Muscle layer of duodenum (tissue), 2 donors: ENCODE data around the gene RSF1.
"Not testable (repeated sequence)": the region's sequence is repeated elsewhere in the genome, so short reads cannot be mapped to it uniquely, and the experiment has no call there.

Experiments used
- H3K27ac ChIP-seq: one replicate; pipeline ENCODE4 v1.7.0; 2013; ENCODE audit warnings: mild to moderate bottlenecking, low read length
- H3K27me3 ChIP-seq: one replicate; pipeline ENCODE4 v1.7.0; 2013; ENCODE audit warnings: low read depth, mild to moderate bottlenecking, control low read depth, low read length
- H3K36me3 ChIP-seq, 2 donors: one replicate each; pipeline ENCODE4 v1.7.0; 2013; ENCODE audit warnings: low read length in 2 of 2, control low read depth in 1 of 2, mild to moderate bottlenecking in 1 of 2; ENCODE audit not compliant: insufficient read depth in 2 of 2, control insufficient read depth in 1 of 2
- H3K4me1 ChIP-seq, 2 donors: one replicate each; pipeline ENCODE4 v1.7.0; 2013; ENCODE audit warnings: low read length in 2 of 2, mild to moderate bottlenecking in 2 of 2, control low read depth in 1 of 2, moderate library complexity in 1 of 2; ENCODE audit not compliant: insufficient read depth in 2 of 2, control insufficient read depth in 1 of 2
- H3K4me3 ChIP-seq, 2 donors: one replicate each; pipeline ENCODE4 v1.7.0; 2013; ENCODE audit warnings: low read length in 2 of 2, low read depth in 1 of 2, mild to moderate bottlenecking in 1 of 2
- H3K9me3 ChIP-seq, 2 donors: one replicate each; pipeline ENCODE4 v1.7.0; 2013; ENCODE audit warnings: low read length in 2 of 2, control low read depth in 1 of 2, mild to moderate bottlenecking in 1 of 2; ENCODE audit not compliant: control insufficient read depth in 1 of 2
- donor health status: healthy.

Gene RSF1

DNA sequence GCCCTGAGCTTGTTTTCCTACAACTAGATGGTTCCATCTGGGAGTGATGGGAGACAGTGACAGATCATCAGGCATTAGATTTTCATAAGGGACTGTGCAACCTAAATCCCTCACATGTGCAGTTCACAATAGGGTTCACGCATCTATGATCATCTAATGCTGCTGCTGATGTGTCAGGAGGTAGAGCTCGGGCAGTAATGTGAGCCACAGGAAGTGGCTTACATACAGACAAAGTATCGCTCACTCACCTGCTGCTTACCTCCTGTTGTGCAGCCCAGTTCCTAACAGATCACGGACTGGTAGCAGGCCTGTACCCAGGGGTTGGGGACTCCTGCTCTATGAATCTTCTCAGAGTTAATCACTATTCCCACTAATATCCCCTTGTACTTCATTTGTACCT, 12.8 kb upstream of the RSF1 start:
- no peaks in the 10 kb centered on the region for H3K27me3 ChIP-seq
- H3K36me3 ChIP-seq = no peaks in the 10 kb centered on the region
- no peaks in the 10 kb centered on the region for H3K9me3 ChIP-seq
- no peak overlapping the region for H3K27ac ChIP-seq
- no peak overlapping the region for H3K4me3 ChIP-seq
- no peaks in the 10 kb centered on the region for H3K4me1 ChIP-seq

DNA sequence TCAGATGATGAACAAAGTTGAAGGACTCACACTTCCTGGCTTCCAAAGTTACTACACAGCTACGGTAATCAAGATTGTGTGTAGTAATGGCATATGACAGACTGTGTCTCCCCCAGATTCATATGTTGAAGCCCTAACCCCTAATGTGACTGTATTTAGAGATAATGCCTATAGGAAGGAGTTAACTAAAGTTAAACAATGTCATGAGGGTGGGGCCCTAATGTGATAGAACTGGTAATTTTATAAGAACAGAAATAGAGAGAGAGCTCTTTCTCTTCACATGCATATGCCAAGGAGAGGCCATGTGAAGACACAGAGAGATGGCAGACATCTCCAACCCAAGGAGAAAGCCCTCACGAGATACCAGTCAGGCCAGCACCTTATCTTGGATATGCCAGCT, 8.4 kb upstream of the RSF1 start:
- Histone ChIP-seq H3K27ac (no peak overlapping the region), H3K4me3 (no peak overlapping the region), H3K27me3 (no peaks in the 10 kb centered on the region), H3K4me1 (peaks cover 0 to 4% of the 10 kb centered on the region in 2 donors), H3K36me3 (no peaks in the 10 kb centered on the region), H3K9me3 (no peaks in the 10 kb centered on the region)

- peaks cover 3 to 20% of the 10 kb centered on the region in 2 donors for H3K4me1 ChIP-seq
- H3K4me3 ChIP-seq = no peak overlapping the region
- H3K27me3 ChIP-seq = no peaks in the 10 kb centered on the region
- H3K9me3 ChIP-seq = no peaks in the 10 kb centered on the region
- H3K27ac ChIP-seq = no peak overlapping the region
- H3K36me3 ChIP-seq = peaks cover 0 to 9% of the 10 kb centered on the region in 2 donors
Measured at GRCh38 chr11:77823775-77824174, 3.3 kb upstream of the RSF1 start.

DNA sequence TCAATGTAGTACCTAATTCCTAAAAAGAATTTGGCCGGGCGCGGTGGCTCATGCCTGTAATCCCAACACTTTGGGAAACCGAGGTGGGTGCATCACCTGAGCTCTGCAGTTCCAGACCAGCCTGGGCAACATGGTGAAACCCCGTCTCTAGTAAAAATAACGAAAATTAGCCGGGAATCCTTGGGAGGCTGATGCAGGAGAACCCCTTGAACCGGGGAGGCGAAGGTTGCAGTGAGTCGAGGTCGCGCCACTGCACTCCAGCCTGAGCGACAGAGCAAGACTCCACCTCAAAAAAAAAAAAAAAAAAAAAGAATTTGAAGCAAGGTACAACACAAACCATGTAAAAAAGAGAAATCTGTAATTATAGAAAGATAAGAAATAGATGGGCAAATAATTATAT, 1.6 kb upstream of the RSF1 start:
- H3K27me3 ChIP-seq, H3K9me3 ChIP-seq, H3K36me3 ChIP-seq: not testable (repeated sequence)
- Histone ChIP-seq H3K4me3 (peak overlapping the region; percentile 99), H3K4me1 (peaks cover 4 to 33% of the 10 kb centered on the region in 2 donors), H3K27ac (peak overlapping the region; percentile 56)

- Histone ChIP-seq H3K4me1 (peaks cover 4 to 36% of the 10 kb centered on the region in 2 donors), H3K9me3 (no peaks in the 10 kb centered on the region), H3K27me3 (no peaks in the 10 kb centered on the region), H3K4me3 (peak overlapping the region; percentile 99), H3K36me3 (peaks cover 0 to 9% of the 10 kb centered on the region in 2 donors), H3K27ac (peak overlapping the region; percentile 56)
Measured at GRCh38 chr11:77821349-77821851, 878 bp upstream of the RSF1 start.

- Histone ChIP-seq H3K4me1 (peaks cover 4 to 44% of the 10 kb centered on the region in 2 donors), H3K27ac (peak overlapping the region; percentile 94), H3K9me3 (no peaks in the 10 kb centered on the region), H3K4me3 (peak overlapping the region; percentile 99), H3K27me3 (no peaks in the 10 kb centered on the region), H3K36me3 (peaks cover 0 to 9% of the 10 kb centered on the region in 2 donors)
Measured at GRCh38 chr11:77819921-77820564, 479 bp downstream of the RSF1 start.

DNA sequence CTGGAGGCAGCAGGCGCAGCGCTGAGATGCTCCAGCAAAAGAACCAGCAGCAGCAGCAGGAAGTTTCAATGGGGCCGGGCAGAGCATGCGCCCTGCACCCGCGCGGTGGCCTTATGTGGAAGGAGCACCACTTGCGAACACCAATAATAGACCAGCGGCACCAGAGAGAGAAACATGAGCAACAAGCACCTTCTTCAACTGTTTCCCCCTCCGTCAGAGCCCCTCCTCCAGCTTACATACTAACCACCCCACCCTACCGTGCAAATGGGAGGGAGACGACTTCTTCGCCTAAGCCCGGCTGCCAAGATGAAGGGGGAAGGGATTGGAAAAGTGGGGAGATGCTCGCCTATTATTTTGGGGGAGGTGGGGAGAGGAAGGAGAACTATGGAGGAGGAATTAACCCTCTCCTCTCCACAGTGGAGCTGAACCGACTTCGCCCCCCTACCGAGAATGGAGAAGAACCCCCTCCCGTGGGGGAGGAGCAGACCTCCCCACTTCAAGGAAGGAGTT, 1.1 kb downstream of the RSF1 start:
- Histone ChIP-seq H3K9me3 (peaks cover 2 to 4% of the 10 kb centered on the region in 2 donors), H3K4me1 (peaks cover 4 to 42% of the 10 kb centered on the region in 2 donors), H3K27me3 (no peaks in the 10 kb centered on the region)

DNA sequence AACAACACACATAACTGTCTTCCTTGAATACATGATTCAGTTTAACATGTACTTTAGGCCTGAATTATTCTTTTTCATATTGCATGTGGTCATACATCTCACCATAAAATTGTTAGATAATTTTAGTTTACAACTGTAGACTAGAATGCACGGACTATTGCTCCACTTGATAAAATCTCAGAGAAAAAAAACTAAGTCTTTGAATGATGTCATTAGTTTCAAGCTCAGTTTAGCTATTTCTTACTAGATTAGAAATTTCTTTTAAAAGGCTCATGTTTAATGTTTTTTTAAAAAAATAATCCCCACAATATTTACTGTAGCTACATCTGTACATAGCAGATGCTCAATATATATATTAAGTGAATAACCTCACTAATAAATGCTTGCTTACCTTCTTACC, 5.1 kb downstream of the RSF1 start:
- peaks cover 0 to 12% of the 10 kb centered on the region in 2 donors for H3K36me3 ChIP-seq
- H3K9me3 ChIP-seq = peaks cover 2 to 4% of the 10 kb centered on the region in 2 donors
- no peak overlapping the region for H3K4me3 ChIP-seq
- H3K27me3 ChIP-seq = no peaks in the 10 kb centered on the region
- H3K27ac ChIP-seq = no peak overlapping the region
- peaks cover 4 to 28% of the 10 kb centered on the region in 2 donors for H3K4me1 ChIP-seq

More for the DNA sequence above, 1.1 kb downstream of the RSF1 start:
- peaks cover 0 to 9% of the 10 kb centered on the region in 2 donors for H3K36me3 ChIP-seq
- H3K27ac ChIP-seq = peak overlapping the region; percentile 94
- peak overlapping the region; percentile 99 for H3K4me3 ChIP-seq

DNA sequence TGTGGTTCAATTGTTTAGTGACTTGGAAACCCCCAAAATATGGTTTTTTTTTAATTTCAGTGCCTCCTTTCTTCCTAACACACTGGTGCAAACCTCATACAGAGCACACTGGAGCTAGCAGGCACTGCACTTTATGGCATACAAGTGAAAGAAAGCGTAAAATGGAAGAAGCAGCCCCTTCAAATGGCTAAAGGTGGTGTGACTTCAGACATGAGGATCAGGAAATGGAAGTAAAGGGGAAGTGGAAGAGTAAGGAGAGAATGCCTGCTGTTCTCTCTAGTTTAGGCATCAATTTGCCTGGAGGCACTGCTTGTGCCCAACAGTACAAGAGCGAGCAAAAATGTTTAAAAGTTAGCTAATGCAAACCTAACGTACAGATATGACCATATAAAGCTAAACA, 5.7 kb downstream of the RSF1 start:
- H3K9me3 ChIP-seq = peaks cover 2 to 4% of the 10 kb centered on the region in 2 donors

DNA sequence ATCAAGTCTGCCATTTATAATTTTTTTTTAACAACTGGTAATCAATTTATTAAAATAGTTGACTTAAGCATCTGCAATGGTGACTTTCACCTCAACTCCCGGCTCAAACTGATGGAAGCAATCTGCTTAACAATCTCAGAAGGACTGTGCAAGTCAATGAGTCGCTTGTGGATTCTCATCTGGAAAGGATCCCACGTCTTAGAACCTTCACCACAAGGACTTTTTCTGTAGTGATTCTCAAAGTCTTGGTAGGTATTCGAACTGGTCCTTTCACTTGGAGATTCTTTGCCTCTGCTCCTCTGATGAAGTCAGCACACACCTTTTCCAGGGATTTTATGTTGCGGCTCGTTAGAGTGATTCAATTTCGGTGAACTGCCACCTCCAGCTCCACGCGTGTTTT, 7.3 kb downstream of the RSF1 start:
- no peaks in the 10 kb centered on the region for H3K27me3 ChIP-seq
- H3K4me3 ChIP-seq = no peak overlapping the region
- H3K9me3 ChIP-seq = peaks cover 2 to 4% of the 10 kb centered on the region in 2 donors
- peaks cover 0 to 4% of the 10 kb centered on the region in 2 donors for H3K36me3 ChIP-seq
- no peak overlapping the region for H3K27ac ChIP-seq
- peaks cover 0 to 21% of the 10 kb centered on the region in 2 donors for H3K4me1 ChIP-seq

More for the DNA sequence above, 5.7 kb downstream of the RSF1 start:
- Histone ChIP-seq H3K27ac (no peak overlapping the region), H3K4me3 (no peak overlapping the region), H3K27me3 (no peaks in the 10 kb centered on the region), H3K36me3 (peaks cover 0 to 6% of the 10 kb centered on the region in 2 donors), H3K4me1 (peaks cover 4 to 28% of the 10 kb centered on the region in 2 donors)

GRCh38 chr11:77806993-77807392, 13.5 kb downstream of the RSF1 start:
- no peaks in the 10 kb centered on the region for H3K27me3 ChIP-seq

More at GRCh38 chr11:77806993-77807392, 13.5 kb downstream of the RSF1 start:
- no peak overlapping the region for H3K4me3 ChIP-seq
- no peak overlapping the region for H3K27ac ChIP-seq
- H3K9me3 ChIP-seq = no peaks in the 10 kb centered on the region
- peaks cover 0 to 8% of the 10 kb centered on the region in 2 donors for H3K4me1 ChIP-seq
- peaks cover 0 to 3% of the 10 kb centered on the region in 2 donors for H3K36me3 ChIP-seq
